H9 (cell line): ENCODE data around the gene PRSS57. TPM values are rescaled to one million over a fixed set of nuclear protein-coding genes. Genes with fewer than 3 reads are reported as not detected.

Experiments
- DNase-seq: peaks from one replicate; pipeline ENCODE4 v3.0.0-alpha.2; 2017
- H2AFZ ChIP-seq: one replicate; pipeline ENCODE4 v1.6.1; 2013; ENCODE audit warnings: mild to moderate bottlenecking, low read length, control low read depth, moderate library complexity
- H2AK5ac ChIP-seq: 2 replicates; pipeline ENCODE4 v1.6.1; 2013; ENCODE audit warnings: low read length, control low read depth, mixed read lengths; ENCODE audit not compliant: insufficient read length
- H2BK120ac ChIP-seq: one replicate; pipeline ENCODE4 v1.6.1; 2013; ENCODE audit warnings: low read depth, mild to moderate bottlenecking, low read length, control low read depth, inconsistent platforms; ENCODE audit not compliant: poor library complexity, severe bottlenecking
- H2BK12ac ChIP-seq: 2 replicates; pipeline ENCODE4 v1.6.1; 2013; ENCODE audit warnings: low read length, control low read depth, mixed read lengths, low read depth; ENCODE audit not compliant: insufficient read length
- H2BK15ac ChIP-seq: 2 replicates; pipeline ENCODE4 v1.6.1; 2013; ENCODE audit warnings: low read depth, low read length, control low read depth
- H2BK20ac ChIP-seq: one replicate; pipeline ENCODE4 v1.6.1; 2013; ENCODE audit warnings: low read depth, mild to moderate bottlenecking, low read length, control low read depth, inconsistent platforms; ENCODE audit not compliant: poor library complexity, severe bottlenecking
- H2BK5ac ChIP-seq: 2 replicates; pipeline ENCODE4 v1.6.1; 2013; ENCODE audit warnings: low read length, control low read depth, mixed read lengths; ENCODE audit not compliant: insufficient read length
- H3K14ac ChIP-seq: 2 replicates; pipeline ENCODE4 v1.6.1; 2013; ENCODE audit warnings: low read length, control low read depth; ENCODE audit not compliant: insufficient read depth
- H3K18ac ChIP-seq: 2 replicates; pipeline ENCODE4 v1.6.1; 2013; ENCODE audit warnings: low read depth, mild to moderate bottlenecking, mixed read lengths, low read length, control low read depth; ENCODE audit not compliant: insufficient read length
- H3K23ac ChIP-seq: 2 replicates; pipeline ENCODE4 v1.6.1; 2013; ENCODE audit warnings: low read length, control low read depth, mixed read lengths, low read depth; ENCODE audit not compliant: insufficient read length
- H3K23me2 ChIP-seq: 2 replicates; pipeline ENCODE4 v1.6.1; 2013; ENCODE audit warnings: low read depth, mild to moderate bottlenecking, mixed read lengths, low read length, control low read depth; ENCODE audit not compliant: insufficient read length, poor library complexity, severe bottlenecking
- H3K27ac ChIP-seq: 2 replicates; pipeline ENCODE4 v1.5.1; 2013; ENCODE audit warnings: low read length, control low read depth, mixed read lengths, low read depth; ENCODE audit not compliant: insufficient read length
- H3K27me3 ChIP-seq: 2 replicates; pipeline ENCODE4 v1.6.1; 2013; ENCODE audit warnings: low read length, control low read depth, inconsistent platforms; ENCODE audit not compliant: insufficient read depth
- H3K4ac ChIP-seq: 2 replicates; pipeline ENCODE4 v1.6.1; 2013; ENCODE audit warnings: low read depth, mild to moderate bottlenecking, control low read depth, inconsistent platforms, low read length, moderate library complexity
- H3K4me1 ChIP-seq: 2 replicates; pipeline ENCODE4 v1.6.1; 2013; ENCODE audit warnings: low read length, control low read depth, inconsistent platforms; ENCODE audit not compliant: insufficient read depth
- H3K4me2 ChIP-seq: 2 replicates; pipeline ENCODE4 v1.6.1; 2013; ENCODE audit warnings: low read length, control low read depth, mixed read lengths; ENCODE audit not compliant: insufficient read length, insufficient read depth
- H3K56ac ChIP-seq: 2 replicates; pipeline ENCODE4 v1.6.1; 2013; ENCODE audit warnings: low read depth, mild to moderate bottlenecking, mixed read lengths, low read length, control low read depth; ENCODE audit not compliant: insufficient read length
- H3K79me1 ChIP-seq: 2 replicates; pipeline ENCODE4 v1.6.1; 2013; ENCODE audit warnings: low read depth, mild to moderate bottlenecking, moderate library complexity, low read length, control low read depth, inconsistent platforms; ENCODE audit not compliant: insufficient read depth, poor library complexity, severe bottlenecking
- H3K79me2 ChIP-seq: 2 replicates; pipeline ENCODE4 v1.6.1; 2013; ENCODE audit warnings: low read length, control low read depth, inconsistent platforms; ENCODE audit not compliant: insufficient read depth
- H3K9ac ChIP-seq: 2 replicates; pipeline ENCODE4 v1.6.1; 2013; ENCODE audit warnings: low read length, control low read depth, mixed read lengths; ENCODE audit not compliant: insufficient read length; ENCODE audit errors: extremely low read depth
- H3K9me3 ChIP-seq: one replicate; pipeline ENCODE4 v1.6.1; 2013; ENCODE audit warnings: low read depth, low read length, inconsistent platforms; ENCODE audit not compliant: control insufficient read depth
- H3T11ph ChIP-seq: one replicate; pipeline ENCODE4 v1.6.1; 2013; ENCODE audit warnings: mild to moderate bottlenecking, low read length, control low read depth, inconsistent platforms
- H4K20me1 ChIP-seq: one replicate; pipeline ENCODE4 v1.6.1; 2013; ENCODE audit not compliant: control insufficient read depth, insufficient read length, insufficient read depth
- H4K5ac ChIP-seq: 2 replicates; pipeline ENCODE4 v1.6.1; 2013; ENCODE audit warnings: low read depth, mild to moderate bottlenecking, mixed read lengths, low read length, control low read depth; ENCODE audit not compliant: insufficient read length
- H4K8ac ChIP-seq: replicated peaks from 2 replicates; pipeline ENCODE4 v1.6.1; 2013; ENCODE audit warnings: low read length, control low read depth, mixed read lengths, low read depth; ENCODE audit not compliant: insufficient read length
- H4K91ac ChIP-seq: 2 replicates; pipeline ENCODE4 v1.6.1; 2013; ENCODE audit warnings: low read depth, mild to moderate bottlenecking, moderate library complexity, mixed read lengths, low read length, control low read depth; ENCODE audit not compliant: insufficient read length
- H3K27ac Mint-ChIP-seq, 3 experiments: 2 replicates in 2 of 3; 3 replicates in 1 of 3; pipeline ENCODE4 v1.8.0; 2020 to 2021; ENCODE audit warnings: mixed read lengths in 3 of 3, mild to moderate bottlenecking in 1 of 3, moderate library complexity in 1 of 3
- H3K27me3 Mint-ChIP-seq: 2 replicates; pipeline ENCODE4 v1.8.0; 2021; ENCODE audit warnings: low read depth, mild to moderate bottlenecking, moderate library complexity, mixed read lengths
- H3K36me3 Mint-ChIP-seq, 3 experiments: 2 replicates in 2 of 3; 3 replicates in 1 of 3; pipeline ENCODE4 v1.8.0; 2020 to 2021; ENCODE audit warnings: low read depth in 3 of 3, mixed read lengths in 3 of 3; ENCODE audit not compliant: insufficient read depth in 1 of 3
- H3K4me1 Mint-ChIP-seq, 2 experiments: 2 replicates each; pipeline ENCODE4 v1.8.0; 2020; ENCODE audit warnings: mixed read lengths in 2 of 2
- H3K4me3 Mint-ChIP-seq, 2 experiments: 2 replicates in 1 of 2; 3 replicates in 1 of 2; pipeline ENCODE4 v1.8.0; 2020 to 2021; ENCODE audit warnings: mild to moderate bottlenecking in 2 of 2, mixed read lengths in 2 of 2, moderate library complexity in 1 of 2
- H3K9me3 Mint-ChIP-seq, 2 experiments: 2 replicates in 1 of 2; 3 replicates in 1 of 2; pipeline ENCODE4 v1.8.0; 2020; ENCODE audit warnings: mild to moderate bottlenecking in 2 of 2, mixed read lengths in 2 of 2, moderate library complexity in 1 of 2
- WGBS: extraction: QIAGEN DNeasy Blood & Tissue Kit; methylation state at CpG from one replicate; pipeline ENCODE4 v1.1.7; 2013; ENCODE audit warnings: missing lambda C conversion rate, low lambda C conversion rate, mixed read lengths; ENCODE audit not compliant: insufficient read length; ENCODE audit errors: extremely low coverage; 5-methylcytosine and 5-hydroxymethylcytosine counted together
- total RNA-seq: library from RNA; stranded (reverse); gene quantifications from 2 replicates; pipeline ENCODE4 v1.2.1, GENCODE V29; 2021
- TF ChIP-seq, protein P1 (sequence below): fragments of 200-600 bp; sonication (generic); conservative IDR thresholded peaks from 3 replicates; pipeline ENCODE4 v1.8.0; 2021; ENCODE audit warnings: antibody characterized with exemption, mild to moderate bottlenecking

PRSS57 gene
- total RNA-seq, 1 experiment from 2014 or later: not detected

DNA sequence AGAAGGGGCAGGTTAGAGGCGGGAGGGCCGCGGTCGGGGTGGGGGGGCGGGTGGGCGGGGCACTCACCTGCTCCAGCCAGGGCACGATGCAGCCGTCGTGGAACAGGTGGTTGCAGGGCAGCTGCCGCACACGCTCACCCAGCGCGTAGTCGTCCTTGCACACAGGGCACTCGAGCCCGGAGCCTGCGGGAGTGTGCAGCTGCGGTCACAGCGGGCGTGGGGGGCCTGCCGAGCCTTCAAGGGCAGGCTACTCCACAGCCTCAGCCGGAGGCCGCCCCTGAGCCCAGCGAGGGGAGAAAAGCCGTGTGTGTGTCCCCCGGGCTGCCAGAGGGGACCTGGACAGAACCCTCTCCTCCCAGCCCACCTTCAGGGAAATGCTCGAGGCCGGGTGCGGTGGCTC lies 46.9 kb downstream of the PRSS57 start:
- Histone ChIP-seq H3K9ac (no peak overlapping the region), H2BK15ac (no peak overlapping the region), H3K79me2 (peaks cover 4% of the 10 kb centered on the region), H3K56ac (no peak overlapping the region), H3K14ac (no peak overlapping the region), H4K5ac (no peak overlapping the region), H3K9me3 (no peaks in the 10 kb centered on the region), H3K4ac (no peak overlapping the region), H3T11ph (no peak overlapping the region), H3K27ac (no peak overlapping the region), H3K4me1 (no peaks in the 10 kb centered on the region), H2BK12ac (no peak overlapping the region), H3K4me2 (no peak overlapping the region), H2BK20ac (no peak overlapping the region), H3K27me3 (no peaks in the 10 kb centered on the region), H3K23me2 (no peaks in the 10 kb centered on the region), H3K18ac (no peak overlapping the region), H2BK5ac (no peak overlapping the region), H4K8ac (no peak overlapping the region), H3K23ac (no peak overlapping the region), H4K20me1 (no peaks in the 10 kb centered on the region), H3K79me1 (peaks cover 10% of the 10 kb centered on the region), H4K91ac (no peak overlapping the region), H2AK5ac (no peak overlapping the region), H2AFZ (no peak overlapping the region), H2BK120ac (no peak overlapping the region)
- no peak overlapping the region for H3K27ac Mint-ChIP-seq
- H3K36me3 Mint-ChIP-seq: peaks cover 11 to 35% (median 18%) of the 10 kb centered on the region in 3 experiments
- DNase-seq: no peak
- no peaks in the 10 kb centered on the region for H3K9me3 Mint-ChIP-seq
- WGBS: no CpG with 5 or more reads among the region's 29 CpGs
- H3K4me3 Mint-ChIP-seq: no peak overlapping the region
- TF ChIP-seq, protein P1, sequence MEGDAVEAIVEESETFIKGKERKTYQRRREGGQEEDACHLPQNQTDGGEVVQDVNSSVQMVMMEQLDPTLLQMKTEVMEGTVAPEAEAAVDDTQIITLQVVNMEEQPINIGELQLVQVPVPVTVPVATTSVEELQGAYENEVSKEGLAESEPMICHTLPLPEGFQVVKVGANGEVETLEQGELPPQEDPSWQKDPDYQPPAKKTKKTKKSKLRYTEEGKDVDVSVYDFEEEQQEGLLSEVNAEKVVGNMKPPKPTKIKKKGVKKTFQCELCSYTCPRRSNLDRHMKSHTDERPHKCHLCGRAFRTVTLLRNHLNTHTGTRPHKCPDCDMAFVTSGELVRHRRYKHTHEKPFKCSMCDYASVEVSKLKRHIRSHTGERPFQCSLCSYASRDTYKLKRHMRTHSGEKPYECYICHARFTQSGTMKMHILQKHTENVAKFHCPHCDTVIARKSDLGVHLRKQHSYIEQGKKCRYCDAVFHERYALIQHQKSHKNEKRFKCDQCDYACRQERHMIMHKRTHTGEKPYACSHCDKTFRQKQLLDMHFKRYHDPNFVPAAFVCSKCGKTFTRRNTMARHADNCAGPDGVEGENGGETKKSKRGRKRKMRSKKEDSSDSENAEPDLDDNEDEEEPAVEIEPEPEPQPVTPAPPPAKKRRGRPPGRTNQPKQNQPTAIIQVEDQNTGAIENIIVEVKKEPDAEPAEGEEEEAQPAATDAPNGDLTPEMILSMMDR: no peak
- H3K27me3 Mint-ChIP-seq: no peaks in the 10 kb centered on the region
- H3K4me1 Mint-ChIP-seq: no peaks in the 10 kb centered on the region
